GM21619 (cell line): ENCODE measurements around the gene COL24A1.
"Not testable (repeated sequence)": the region's sequence is repeated elsewhere in the genome, so short reads cannot be mapped to it uniquely, and the experiment has no call there.

Experiments used
- ATAC-seq: cut with Tn5 transposase; IDR thresholded peaks from one replicate; pipeline ENCODE4 v1.9.1; 2021; ENCODE audit not compliant: unreplicated experiment

Gene COL24A1

GRCh38 chr1:86153836-86154235 lies 2.7 kb downstream of the COL24A1 start:
- no peak for ATAC-seq

GRCh38 chr1:86152887-86153286 lies 3.7 kb downstream of the COL24A1 start:
- ATAC-seq, result no peak

- no peak for ATAC-seq
Observed at GRCh38 chr1:86151427-86151826, 5.1 kb downstream of the COL24A1 start.

GRCh38 chr1:86150553-86151055 lies 6.0 kb downstream of the COL24A1 start:
- no peak for ATAC-seq

GRCh38 chr1:86149591-86149990 lies 7.0 kb downstream of the COL24A1 start:
- ATAC-seq, result no peak

GRCh38 chr1:86147755-86148154 lies 8.8 kb downstream of the COL24A1 start:
- no peak for ATAC-seq

- ATAC-seq, result no peak
Observed at GRCh38 chr1:86146566-86146965, 10.0 kb downstream of the COL24A1 start.

- ATAC-seq, result no peak
Observed at GRCh38 chr1:86140281-86140880, 16.2 kb downstream of the COL24A1 start.

GRCh38 chr1:86138746-86139145 lies 17.8 kb downstream of the COL24A1 start:
- ATAC-seq, result no peak

GRCh38 chr1:86137436-86137835 lies 19.1 kb downstream of the COL24A1 start:
- no peak for ATAC-seq

- ATAC-seq, result no peak
Observed at GRCh38 chr1:86119214-86119764, 37.3 kb downstream of the COL24A1 start.

GRCh38 chr1:86114816-86115400 lies 41.7 kb downstream of the COL24A1 start:
- ATAC-seq, result no peak

- ATAC-seq, result no peak
Observed at GRCh38 chr1:86114236-86114635, 42.3 kb downstream of the COL24A1 start.

GRCh38 chr1:86111590-86111989 lies 45.0 kb downstream of the COL24A1 start:
- not testable (repeated sequence) for ATAC-seq

- no peak for ATAC-seq
Observed at GRCh38 chr1:86110451-86111129, 46.0 kb downstream of the COL24A1 start.

- ATAC-seq, result no peak
Observed at GRCh38 chr1:86105533-86105866, 51.1 kb downstream of the COL24A1 start.

- no peak for ATAC-seq
Observed at GRCh38 chr1:86104606-86105532, 51.7 kb downstream of the COL24A1 start.

- no peak for ATAC-seq
Observed at GRCh38 chr1:86101616-86102015, 55.0 kb downstream of the COL24A1 start.

- no peak for ATAC-seq
Observed at GRCh38 chr1:86100401-86100800, 56.2 kb downstream of the COL24A1 start.

GRCh38 chr1:86089765-86090164 lies 66.8 kb downstream of the COL24A1 start:
- ATAC-seq, result no peak
